SK-N-SH treated with all-trans-retinoic acid at 6 μM for 48 hours (cell line): Measurements from ENCODE around the gene CTNNA3.

Experiments used
- ATAC-seq: fragments of 200-7000 bp; cut with Tn5 transposase; 3 replicates; pipeline ENCODE4 v1.9.1; 2020; ENCODE audit warnings: mild to moderate bottlenecking, moderate library complexity
- ARNTL ChIP-seq: fragments of 450-650 bp; formaldehyde crosslinking; IDR thresholded peaks from 2 replicates; pipeline ENCODE4 v1.5.0; 2020; ENCODE audit warnings: low read depth, mild to moderate bottlenecking, moderate library complexity, borderline replicate concordance
- BACH2 ChIP-seq: fragments of 250-450 bp; sonication (Bioruptor Pico); IDR thresholded peaks from 2 replicates; pipeline ENCODE4 v1.9.0; 2021; ENCODE audit warnings: mild to moderate bottlenecking, borderline replicate concordance
- CREB5 ChIP-seq: fragments of 250-450 bp; sonication (Bioruptor Pico); IDR thresholded peaks from 2 replicates; pipeline ENCODE4 v1.5.1; 2020; ENCODE audit warnings: low read depth, mild to moderate bottlenecking, moderate library complexity
- CSDC2 ChIP-seq: fragments of 250-450 bp; sonication (Bioruptor Pico); IDR thresholded peaks from 2 replicates; pipeline ENCODE4 v1.5.0; 2020; ENCODE audit warnings: mild to moderate bottlenecking, moderate library complexity
- CSRNP3 ChIP-seq: fragments of 250-450 bp; sonication (Bioruptor Pico); IDR thresholded peaks from 2 replicates; pipeline ENCODE4 v1.5.1; 2021; ENCODE audit warnings: mild to moderate bottlenecking, moderate library complexity
- ESRRG ChIP-seq: fragments of 250-450 bp; sonication (Bioruptor Pico); IDR thresholded peaks from 2 replicates; pipeline ENCODE4 v1.6.1; 2021; ENCODE audit warnings: mild to moderate bottlenecking
- GLIS3 ChIP-seq: fragments of 250-450 bp; sonication (Bioruptor Pico); IDR thresholded peaks from 2 replicates; pipeline ENCODE4 v1.5.0; 2020; ENCODE audit warnings: mild to moderate bottlenecking, moderate library complexity
- OSR1 ChIP-seq: fragments of 250-450 bp; sonication (Bioruptor Pico); IDR thresholded peaks from 2 replicates; pipeline ENCODE4 v1.8.0; 2022; ENCODE audit warnings: moderate library complexity, mild to moderate bottlenecking, inconsistent platforms
- PATZ1 ChIP-seq: fragments of 250-450 bp; sonication (Bioruptor Pico); IDR thresholded peaks from 2 replicates; pipeline ENCODE4 v1.8.0; 2020; ENCODE audit warnings: mild to moderate bottlenecking, moderate library complexity, borderline replicate concordance
- POU6F1 ChIP-seq: fragments of 250-450 bp; sonication (Bioruptor Pico); IDR thresholded peaks from 2 replicates; pipeline ENCODE4 v1.8.0; 2021; ENCODE audit warnings: low read depth, mild to moderate bottlenecking, moderate library complexity, borderline replicate concordance
- PPARA ChIP-seq: fragments of 250-450 bp; sonication (Bioruptor Pico); IDR thresholded peaks from 2 replicates; pipeline ENCODE4 v1.5.0; 2020; ENCODE audit warnings: mild to moderate bottlenecking, borderline replicate concordance
- RARB ChIP-seq: fragments of 250-450 bp; sonication (Bioruptor Pico); IDR thresholded peaks from 2 replicates; pipeline ENCODE4 v1.8.0; 2021; ENCODE audit warnings: mild to moderate bottlenecking, moderate library complexity
- SNAI2 ChIP-seq: fragments of 250-450 bp; sonication (Bioruptor Pico); IDR thresholded peaks from 2 replicates; pipeline ENCODE4 v1.5.0; 2020; ENCODE audit warnings: mild to moderate bottlenecking, moderate library complexity
- TCF4 ChIP-seq: fragments of 250-450 bp; sonication (Bioruptor Pico); IDR thresholded peaks from 2 replicates; pipeline ENCODE4 v1.8.0; 2021; ENCODE audit warnings: mild to moderate bottlenecking, moderate library complexity, borderline replicate concordance
- TOX ChIP-seq: fragments of 250-450 bp; sonication (Bioruptor Pico); IDR thresholded peaks from 2 replicates; pipeline ENCODE4 v1.8.0; 2021; ENCODE audit warnings: mild to moderate bottlenecking, moderate library complexity, borderline replicate concordance
- TSHZ2 ChIP-seq: fragments of 250-450 bp; sonication (Bioruptor Pico); IDR thresholded peaks from 2 replicates; pipeline ENCODE4 v1.5.0; 2020; ENCODE audit warnings: mild to moderate bottlenecking, moderate library complexity
- ZC3H10 ChIP-seq: fragments of 250-450 bp; sonication (Bioruptor Pico); IDR thresholded peaks from 2 replicates; pipeline ENCODE4 v1.5.1; 2021; ENCODE audit warnings: mild to moderate bottlenecking, moderate library complexity
- ZFP3 ChIP-seq: fragments of 250-450 bp; sonication (Bioruptor Pico); IDR thresholded peaks from 2 replicates; pipeline ENCODE4 v1.5.0; 2020; ENCODE audit warnings: mild to moderate bottlenecking, moderate library complexity
- ZNF565 ChIP-seq: fragments of 450-650 bp; formaldehyde crosslinking; conservative IDR thresholded peaks from 2 replicates; pipeline ENCODE4 v1.5.0; 2020; ENCODE audit warnings: low read depth, mild to moderate bottlenecking, moderate library complexity
- ZNF70 ChIP-seq: fragments of 450-650 bp; formaldehyde crosslinking; IDR thresholded peaks from 2 replicates; pipeline ENCODE4 v1.5.0; 2020; ENCODE audit warnings: mild to moderate bottlenecking, moderate library complexity

Gene CTNNA3

GRCh38 chr10:66680886-66681285, 1015.1 kb downstream of the CTNNA3 start:
- no peak for TF ChIP-seq ZC3H10 (CRISPR knock-in tag)
- no peak for TF ChIP-seq CSRNP3 (CRISPR knock-in tag)
- no peak for TF ChIP-seq OSR1 (CRISPR knock-in tag)
- TF ChIP-seq RARB (CRISPR knock-in tag) = no peak
- TF ChIP-seq ZNF70 (CRISPR knock-in tag) = no peak
- no peak for TF ChIP-seq BACH2 (CRISPR knock-in tag)
- no peak for TF ChIP-seq ZFP3 (CRISPR knock-in tag)
- TF ChIP-seq PATZ1 (CRISPR knock-in tag) = no peak
- TF ChIP-seq TSHZ2 (CRISPR knock-in tag) = no peak
- TF ChIP-seq PPARA (CRISPR knock-in tag) = no peak
- ATAC-seq = no peak

GRCh38 chr10:66678521-66678920, 1017.5 kb downstream of the CTNNA3 start:
- no peak for ATAC-seq
- TF ChIP-seq ZNF565 (CRISPR knock-in tag) (no peak), PPARA (CRISPR knock-in tag) (no peak), ZFP3 (CRISPR knock-in tag) (no peak), TOX (CRISPR knock-in tag) (no peak), ZNF70 (CRISPR knock-in tag) (no peak), BACH2 (CRISPR knock-in tag) (no peak), CREB5 (CRISPR knock-in tag) (no peak), CSDC2 (no peak)

GRCh38 chr10:66673071-66673470, 1022.9 kb downstream of the CTNNA3 start:
- no peak for ATAC-seq
- TF ChIP-seq CREB5 (CRISPR knock-in tag) = no peak
- no peak for TF ChIP-seq CSDC2
- TF ChIP-seq POU6F1 = no peak
- TF ChIP-seq ARNTL (CRISPR knock-in tag) = no peak
- TF ChIP-seq ZC3H10 (CRISPR knock-in tag) = no peak
- TF ChIP-seq OSR1 (CRISPR knock-in tag) = no peak
- no peak for TF ChIP-seq GLIS3 (CRISPR knock-in tag)
- TF ChIP-seq ZNF565 (CRISPR knock-in tag) = no peak
- no peak for TF ChIP-seq BACH2 (CRISPR knock-in tag)
- TF ChIP-seq PATZ1 (CRISPR knock-in tag) = no peak
- TF ChIP-seq SNAI2 (CRISPR knock-in tag) = no peak
- no peak for TF ChIP-seq ESRRG (CRISPR knock-in tag)
- TF ChIP-seq TCF4 (CRISPR knock-in tag) = no peak
